RWPE1 (cell line): ENCODE measurements around the gene PPP1R9B.
A peak's percentile ranks its signal among the peaks of the same experiment; 100 is the strongest.

ENCODE experiments used
- CTCF ChIA-PET: fragments of 350-600 bp; sonication (Branson Sonifier 250); formaldehyde crosslinking; extraction: SDS; loops from one replicate; lab custom pipeline; 2021; lab: Yijun Ruan, JAX
- POLR2A ChIA-PET: fragments of 400-600 bp; formaldehyde crosslinking; extraction: SDS; loops from one replicate; lab custom pipeline; 2020; ENCODE audit warnings: antibody characterized with exemption; ENCODE audit not compliant: low non-redundant PET; lab: Yijun Ruan, JAX
- DNase-seq: peaks from one replicate; pipeline ENCODE4 v3.0.0; 2012; ENCODE audit warnings: low spot score
- H3K27ac ChIP-seq: fragments of 450-650 bp; 2 replicates; pipeline ENCODE4 v1.5.1; 2017
- CTCF ChIP-seq: fragments of 450-650 bp; conservative IDR thresholded peaks from 2 replicates; pipeline ENCODE4 v1.5.1; 2017; ENCODE audit warnings: low read depth, mild to moderate bottlenecking

PPP1R9B gene

GRCh38 chr17:50109207-50109606, 41.3 kb downstream of the PPP1R9B start:
- peak overlapping the region; percentile 91 for H3K27ac ChIP-seq
- POLR2A ChIA-PET, result interaction anchor here (0.6 kb wide), 1 partner anchor 40 kb away, joined by 3 read pairs; no protein-coding TSS in a partner anchor
- CTCF ChIA-PET, result interaction anchor here (1.1 to 1.6 kb wide), 2 partner anchors 10 to 15 kb away, joined by 3 to 4 read pairs; no protein-coding TSS in a partner anchor
- DNase-seq, result no peak
- no peak for TF ChIP-seq CTCF

GRCh38 chr17:50108556-50108955, 41.9 kb downstream of the PPP1R9B start:
- H3K27ac ChIP-seq, result peak overlapping the region; percentile 91
- TF ChIP-seq CTCF, result no peak
- ChIA-PET CTCF (interaction anchor here (0.6 to 1.6 kb wide), 6 partner anchors 9 to 30 kb away, joined by 3 to 4 read pairs (median 3); no protein-coding TSS in a partner anchor), POLR2A (interaction anchor here (0.6 kb wide), 1 partner anchor 40 kb away, joined by 3 read pairs; no protein-coding TSS in a partner anchor)
- DNase-seq, result no peak

GRCh38 chr17:50107790-50108414, 42.6 kb downstream of the PPP1R9B start:
- no peak for TF ChIP-seq CTCF
- DNase-seq, result peak; percentile 91
- ChIA-PET POLR2A (interaction anchor here (0.7 kb wide), 1 partner anchor 87 kb away, joined by 3 read pairs; no protein-coding TSS in a partner anchor), CTCF (interaction anchor here (0.7 to 1.6 kb wide), 4 partner anchors 14 to 184 kb away, joined by 3 to 4 read pairs (median 3); no protein-coding TSS in a partner anchor)
- peak overlapping the region; percentile 91 for H3K27ac ChIP-seq

- POLR2A ChIA-PET, result interaction anchor here (0.5 kb wide), 1 partner anchor 20 kb away, joined by 3 read pairs; no protein-coding TSS in a partner anchor
- peak overlapping the region; percentile 91 for H3K27ac ChIP-seq
- CTCF ChIA-PET, result interaction anchor here (1.0 kb wide), 1 partner anchor 12 kb away, joined by 4 read pairs; no protein-coding TSS in a partner anchor
- no peak for DNase-seq
- TF ChIP-seq CTCF, result no peak
Observed at GRCh38 chr17:50106393-50107131, 43.9 kb downstream of the PPP1R9B start.

- H3K27ac ChIP-seq, result peak overlapping the region; percentile 91
- no peak for DNase-seq
- CTCF ChIA-PET, result no interaction called here
- POLR2A ChIA-PET, result no interaction called here
- no peak for TF ChIP-seq CTCF
Observed at GRCh38 chr17:50105811-50106210, 44.7 kb downstream of the PPP1R9B start.

GRCh38 chr17:50103941-50104340, 46.5 kb downstream of the PPP1R9B start:
- H3K27ac ChIP-seq, result peak overlapping the region; percentile 11
- DNase-seq, result no peak
- TF ChIP-seq CTCF, result no peak
- CTCF ChIA-PET, result interaction anchor here (0.6 to 1.3 kb wide), 3 partner anchors 10 to 39 kb away, joined by 4 to 8 read pairs (median 4); no protein-coding TSS in a partner anchor
- POLR2A ChIA-PET, result no interaction called here
